Loucy (cell line): ENCODE data around the gene RGS6.

Experiments
- H2AFZ ChIP-seq: fragments of 200-600 bp; sonication (generic); 2 replicates; pipeline ENCODE4 v1.6.0; 2016; ENCODE audit warnings: antibody characterized with exemption, mild to moderate bottlenecking, low read length, moderate library complexity
- H3F3A ChIP-seq: fragments of 200-600 bp; 2 replicates; pipeline ENCODE4 v1.6.0; 2016; ENCODE audit warnings: antibody characterized with exemption, low read depth, mild to moderate bottlenecking
- H3K27me3 ChIP-seq: fragments of 200-600 bp; sonication (generic); 2 replicates; pipeline ENCODE4 v1.6.1; 2014; ENCODE audit warnings: low read length, mild to moderate bottlenecking; ENCODE audit not compliant: insufficient read depth, poor library complexity, severe bottlenecking
- H3K36me3 ChIP-seq: fragments of 200-600 bp; sonication (generic); 2 replicates; pipeline ENCODE4 v1.6.1; 2016; ENCODE audit warnings: low read length; ENCODE audit not compliant: insufficient read depth
- H3K4me1 ChIP-seq: fragments of 200-600 bp; sonication (generic); 2 replicates; pipeline ENCODE4 v1.5.1; 2014; ENCODE audit warnings: low read length, mild to moderate bottlenecking; ENCODE audit not compliant: insufficient read depth, poor library complexity, severe bottlenecking
- H3K4me2 ChIP-seq: fragments of 200-600 bp; sonication (generic); 2 replicates; pipeline ENCODE4 v1.6.0; 2014; ENCODE audit warnings: antibody characterized with exemption, low read length, low read depth, mild to moderate bottlenecking; ENCODE audit not compliant: poor library complexity, severe bottlenecking
- H3K4me3 ChIP-seq: fragments of 200-600 bp; sonication (generic); 2 replicates; pipeline ENCODE4 v1.5.1; 2014; ENCODE audit warnings: low read length, mild to moderate bottlenecking, mixed read lengths; ENCODE audit not compliant: poor library complexity, severe bottlenecking
- H3K79me2 ChIP-seq: fragments of 200-600 bp; sonication (generic); 2 replicates; pipeline ENCODE4 v1.6.1; 2014; ENCODE audit warnings: low read length; ENCODE audit not compliant: insufficient read depth
- H3K9ac ChIP-seq: fragments of 200-600 bp; sonication (generic); 2 replicates; pipeline ENCODE4 v1.6.0; 2014; ENCODE audit warnings: mild to moderate bottlenecking, low read depth, low read length, moderate library complexity; ENCODE audit not compliant: poor library complexity, severe bottlenecking
- H3K9me2 ChIP-seq: fragments of 200-600 bp; sonication (generic); replicated peaks from 2 replicates; pipeline ENCODE4 v1.6.1; 2016; ENCODE audit warnings: low read depth, low read length, mixed read lengths
- H3K9me3 ChIP-seq: fragments of 200-600 bp; sonication (generic); 2 replicates; pipeline ENCODE4 v1.6.1; 2014; ENCODE audit warnings: mild to moderate bottlenecking, antibody characterized with exemption, low read length, low read depth; ENCODE audit not compliant: insufficient read depth
- H4K20me1 ChIP-seq: fragments of 200-600 bp; sonication (generic); 2 replicates; pipeline ENCODE4 v1.6.0; 2014; ENCODE audit warnings: antibody characterized with exemption, low read length, mild to moderate bottlenecking; ENCODE audit not compliant: insufficient read depth, poor library complexity, severe bottlenecking
- EZH2phosphoT487 ChIP-seq: fragments of 200-600 bp; IDR thresholded peaks from 2 replicates; pipeline ENCODE4 v1.6.1; 2018; ENCODE audit warnings: antibody characterized with exemption, mild to moderate bottlenecking, moderate library complexity, borderline replicate concordance
- TF ChIP-seq, protein P1 (sequence below): fragments of 200-600 bp; sonication (generic); conservative IDR thresholded peaks from 2 replicates; pipeline ENCODE4 v1.5.1; 2014; ENCODE audit warnings: mild to moderate bottlenecking, antibody characterized with exemption, low read length

Gene RGS6

DNA sequence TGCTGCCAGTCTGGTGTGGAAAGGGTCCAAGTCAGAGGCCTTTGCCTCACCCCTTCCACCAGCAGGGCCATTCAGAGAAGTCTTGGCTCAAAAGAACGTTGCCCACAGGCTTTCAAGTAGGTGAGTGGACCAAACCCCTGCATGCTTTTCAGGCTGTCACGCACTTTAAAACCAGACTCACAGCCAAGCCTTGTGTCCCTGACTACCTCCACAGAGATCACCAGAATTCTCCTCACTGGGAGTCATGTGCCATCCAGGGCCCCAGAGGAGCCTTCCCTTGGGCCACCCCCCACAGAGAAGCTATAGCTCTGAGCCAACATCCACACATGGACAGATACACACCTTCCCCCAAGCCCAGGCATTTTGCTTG is 678.6 kb downstream of the RGS6 start:
- Histone ChIP-seq H3K4me1 (peaks cover 62% of the 10 kb centered on the region), H3K79me2 (no peaks in the 10 kb centered on the region), H3K9me2 (no peaks in the 10 kb centered on the region), H3K4me2 (no peak overlapping the region), H3K4me3 (no peak overlapping the region), H2AFZ (no peak overlapping the region), H3K9ac (no peak overlapping the region), H3F3A (no peaks in the 10 kb centered on the region), H4K20me1 (no peaks in the 10 kb centered on the region), H3K36me3 (no peaks in the 10 kb centered on the region), H3K27me3 (no peaks in the 10 kb centered on the region), H3K9me3 (no peaks in the 10 kb centered on the region)
- TF ChIP-seq EZH2phosphoT487 = no peak
- TF ChIP-seq, protein P1, sequence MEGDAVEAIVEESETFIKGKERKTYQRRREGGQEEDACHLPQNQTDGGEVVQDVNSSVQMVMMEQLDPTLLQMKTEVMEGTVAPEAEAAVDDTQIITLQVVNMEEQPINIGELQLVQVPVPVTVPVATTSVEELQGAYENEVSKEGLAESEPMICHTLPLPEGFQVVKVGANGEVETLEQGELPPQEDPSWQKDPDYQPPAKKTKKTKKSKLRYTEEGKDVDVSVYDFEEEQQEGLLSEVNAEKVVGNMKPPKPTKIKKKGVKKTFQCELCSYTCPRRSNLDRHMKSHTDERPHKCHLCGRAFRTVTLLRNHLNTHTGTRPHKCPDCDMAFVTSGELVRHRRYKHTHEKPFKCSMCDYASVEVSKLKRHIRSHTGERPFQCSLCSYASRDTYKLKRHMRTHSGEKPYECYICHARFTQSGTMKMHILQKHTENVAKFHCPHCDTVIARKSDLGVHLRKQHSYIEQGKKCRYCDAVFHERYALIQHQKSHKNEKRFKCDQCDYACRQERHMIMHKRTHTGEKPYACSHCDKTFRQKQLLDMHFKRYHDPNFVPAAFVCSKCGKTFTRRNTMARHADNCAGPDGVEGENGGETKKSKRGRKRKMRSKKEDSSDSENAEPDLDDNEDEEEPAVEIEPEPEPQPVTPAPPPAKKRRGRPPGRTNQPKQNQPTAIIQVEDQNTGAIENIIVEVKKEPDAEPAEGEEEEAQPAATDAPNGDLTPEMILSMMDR = no peak

DNA sequence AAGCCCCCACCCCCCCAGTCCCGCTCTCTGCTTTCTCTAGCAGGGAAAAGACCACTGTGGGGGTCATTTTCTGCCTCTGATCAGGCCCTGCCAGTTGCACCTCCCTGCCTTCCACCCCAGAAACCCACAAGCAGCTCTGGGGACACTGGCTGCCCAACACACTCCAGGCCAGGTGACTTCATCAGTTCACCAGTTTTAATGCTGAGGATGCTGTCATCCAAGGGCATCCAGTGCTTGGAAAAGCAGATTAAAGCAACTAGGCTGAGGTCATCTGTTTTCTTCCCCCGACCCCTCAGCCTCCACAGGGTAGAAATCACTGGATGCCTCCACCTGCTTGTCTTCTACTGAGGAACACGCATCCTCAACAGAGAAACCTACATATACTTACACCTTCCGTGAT is 679.3 kb downstream of the RGS6 start:
- no peak overlapping the region for H2AFZ ChIP-seq
- H3K9me2 ChIP-seq = no peaks in the 10 kb centered on the region
- H3K4me1 ChIP-seq = peaks cover 67% of the 10 kb centered on the region
- no peaks in the 10 kb centered on the region for H3K36me3 ChIP-seq
- H3K79me2 ChIP-seq = no peaks in the 10 kb centered on the region
- H3K9ac ChIP-seq = no peak overlapping the region
- H4K20me1 ChIP-seq = no peaks in the 10 kb centered on the region
- no peaks in the 10 kb centered on the region for H3K9me3 ChIP-seq
- H3K4me2 ChIP-seq = no peak overlapping the region
- H3K27me3 ChIP-seq = no peaks in the 10 kb centered on the region
- no peaks in the 10 kb centered on the region for H3F3A ChIP-seq
- TF ChIP-seq, protein P1 = no peak
- TF ChIP-seq EZH2phosphoT487 = no peak
- no peak overlapping the region for H3K4me3 ChIP-seq

DNA sequence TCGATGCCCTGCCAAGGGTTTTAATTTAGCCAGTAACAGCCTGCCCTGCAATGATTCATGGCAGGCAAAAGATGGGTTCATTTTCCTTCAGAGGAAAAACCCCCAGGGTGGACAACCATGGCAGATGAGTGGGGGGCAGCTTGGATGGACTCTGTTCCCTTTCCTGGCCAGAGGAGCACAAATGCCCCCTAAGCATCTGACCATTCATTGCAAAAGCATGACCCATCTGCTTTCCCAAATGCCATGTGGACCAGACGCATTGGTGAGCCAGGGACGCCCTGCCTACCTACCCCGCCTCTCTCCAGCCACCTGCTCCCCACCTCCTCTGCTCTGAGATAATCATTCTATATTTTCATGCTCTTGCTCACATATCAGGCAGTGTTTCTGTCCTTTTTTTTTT is 679.8 kb downstream of the RGS6 start:
- H3K9ac ChIP-seq = no peak overlapping the region
- no peaks in the 10 kb centered on the region for H3K79me2 ChIP-seq
- TF ChIP-seq, protein P1 = no peak
- no peak for TF ChIP-seq EZH2phosphoT487
- no peak overlapping the region for H2AFZ ChIP-seq
- H3K4me2 ChIP-seq = no peak overlapping the region
- H3K36me3 ChIP-seq = no peaks in the 10 kb centered on the region
- no peaks in the 10 kb centered on the region for H3K9me2 ChIP-seq
- H3K9me3 ChIP-seq = no peaks in the 10 kb centered on the region
- H3K27me3 ChIP-seq = no peaks in the 10 kb centered on the region
- peaks cover 70% of the 10 kb centered on the region for H3K4me1 ChIP-seq
- no peaks in the 10 kb centered on the region for H4K20me1 ChIP-seq
- H3F3A ChIP-seq = no peaks in the 10 kb centered on the region
- no peak overlapping the region for H3K4me3 ChIP-seq
